Colonic mucosa (tissue), 4 donors: ENCODE measurements around the gene RGS19. TPM values are rescaled to one million over a fixed set of nuclear protein-coding genes. Genes with fewer than 3 reads are reported as not detected.

Source experiments
- DNase-seq: peaks from one replicate; pipeline ENCODE4 v3.0.0-alpha.2; 2020
- H3K27ac ChIP-seq: fragments of 200-600 bp; one replicate; pipeline ENCODE4 v1.8.0; 2021
- H3K27me3 ChIP-seq: fragments of 200-600 bp; one replicate; pipeline ENCODE4 v1.8.0; 2021
- H3K36me3 ChIP-seq: fragments of 200-600 bp; one replicate; pipeline ENCODE4 v1.8.0; 2021
- H3K4me1 ChIP-seq: fragments of 200-600 bp; one replicate; pipeline ENCODE4 v1.8.0; 2021; ENCODE audit warnings: mild to moderate bottlenecking
- H3K4me3 ChIP-seq: fragments of 200-600 bp; one replicate; pipeline ENCODE4 v1.8.0; 2021
- H3K9ac ChIP-seq, 2 donors: one replicate each; pipeline ENCODE4 v1.7.0; 2013; ENCODE audit warnings: control low read depth in 2 of 2, low read depth in 2 of 2, low read length in 2 of 2
- H3K9me3 ChIP-seq: fragments of 200-600 bp; one replicate; pipeline ENCODE4 v1.8.0; 2021
- intact Hi-C: fragments of 100-400 bp; cut with DNase I; formaldehyde crosslinking; loops from one replicate; pipeline ENCODE4 v1.14.1; 2022
- total RNA-seq, 2 donors: library from RNA; stranded (reverse); fragmentation: NEBNext Ultra II Directional in 1 of 2; extraction: Animal tissue kit (Norgen Biotek cat#: 25700) in 1 of 2; gene quantifications; one replicate each; pipeline ENCODE4 v1.2.1, GENCODE V29; 2021
- TF ChIP-seq, protein P1 (sequence below): fragments of 200-600 bp; IDR thresholded peaks from one replicate; pipeline ENCODE4 v1.8.0; 2022; ENCODE audit warnings: antibody characterized with exemption, mild to moderate bottlenecking
- donor health status: healthy.
- donor health status: DM: no; HTN: no; CAD: no.
- donor health status: DM: no; HTN: no; CAD: no.

Gene RGS19
- total RNA-seq, 2 donors from 2014 or later, result 3.4 to 4.5 TPM

DNA sequence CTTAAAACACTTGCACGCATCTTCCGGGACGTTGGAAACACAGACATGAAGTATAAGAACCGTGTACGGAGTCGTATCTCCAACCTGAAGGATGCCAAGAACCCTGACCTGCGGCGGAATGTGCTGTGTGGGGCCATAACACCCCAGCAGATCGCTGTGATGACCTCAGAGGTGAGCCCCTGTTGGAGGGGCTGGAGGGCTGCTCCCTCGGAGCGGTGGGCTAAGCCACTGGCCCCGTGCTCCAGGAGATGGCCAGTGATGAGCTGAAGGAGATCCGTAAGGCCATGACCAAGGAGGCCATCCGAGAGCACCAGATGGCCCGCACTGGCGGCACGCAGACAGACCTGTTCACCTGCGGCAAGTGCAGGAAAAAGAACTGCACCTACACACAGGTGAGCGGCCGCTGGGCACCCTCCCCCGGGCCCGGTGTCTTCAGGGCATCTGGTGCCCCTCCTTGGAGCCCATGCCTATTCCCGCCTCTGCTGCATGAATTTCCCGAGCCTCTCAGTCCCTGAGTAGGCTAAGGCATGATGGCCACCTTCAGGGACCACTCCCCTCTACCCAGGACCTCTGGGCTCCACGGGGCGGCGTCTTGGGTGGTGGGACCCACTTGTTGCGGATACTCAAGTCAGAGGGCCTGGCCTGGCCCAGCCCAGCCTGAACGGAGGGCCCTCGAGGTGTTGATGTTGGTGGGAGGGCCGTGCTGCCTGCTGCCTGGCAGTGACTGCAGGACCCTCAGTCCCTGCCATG is 8.9 kb downstream of the RGS19 start:
- Histone ChIP-seq H3K4me3 (no peak overlapping the region), H3K27ac (no peak overlapping the region), H3K9me3 (no peaks in the 10 kb centered on the region), H3K36me3 (no peaks in the 10 kb centered on the region), H3K27me3 (no peaks in the 10 kb centered on the region), H3K9ac (no peak overlapping the region), H3K4me1 (no peaks in the 10 kb centered on the region)
- DNase-seq, result no peak
- TF ChIP-seq, protein P1, sequence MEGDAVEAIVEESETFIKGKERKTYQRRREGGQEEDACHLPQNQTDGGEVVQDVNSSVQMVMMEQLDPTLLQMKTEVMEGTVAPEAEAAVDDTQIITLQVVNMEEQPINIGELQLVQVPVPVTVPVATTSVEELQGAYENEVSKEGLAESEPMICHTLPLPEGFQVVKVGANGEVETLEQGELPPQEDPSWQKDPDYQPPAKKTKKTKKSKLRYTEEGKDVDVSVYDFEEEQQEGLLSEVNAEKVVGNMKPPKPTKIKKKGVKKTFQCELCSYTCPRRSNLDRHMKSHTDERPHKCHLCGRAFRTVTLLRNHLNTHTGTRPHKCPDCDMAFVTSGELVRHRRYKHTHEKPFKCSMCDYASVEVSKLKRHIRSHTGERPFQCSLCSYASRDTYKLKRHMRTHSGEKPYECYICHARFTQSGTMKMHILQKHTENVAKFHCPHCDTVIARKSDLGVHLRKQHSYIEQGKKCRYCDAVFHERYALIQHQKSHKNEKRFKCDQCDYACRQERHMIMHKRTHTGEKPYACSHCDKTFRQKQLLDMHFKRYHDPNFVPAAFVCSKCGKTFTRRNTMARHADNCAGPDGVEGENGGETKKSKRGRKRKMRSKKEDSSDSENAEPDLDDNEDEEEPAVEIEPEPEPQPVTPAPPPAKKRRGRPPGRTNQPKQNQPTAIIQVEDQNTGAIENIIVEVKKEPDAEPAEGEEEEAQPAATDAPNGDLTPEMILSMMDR, result no peak
- intact Hi-C loops, result no loop called here

DNA sequence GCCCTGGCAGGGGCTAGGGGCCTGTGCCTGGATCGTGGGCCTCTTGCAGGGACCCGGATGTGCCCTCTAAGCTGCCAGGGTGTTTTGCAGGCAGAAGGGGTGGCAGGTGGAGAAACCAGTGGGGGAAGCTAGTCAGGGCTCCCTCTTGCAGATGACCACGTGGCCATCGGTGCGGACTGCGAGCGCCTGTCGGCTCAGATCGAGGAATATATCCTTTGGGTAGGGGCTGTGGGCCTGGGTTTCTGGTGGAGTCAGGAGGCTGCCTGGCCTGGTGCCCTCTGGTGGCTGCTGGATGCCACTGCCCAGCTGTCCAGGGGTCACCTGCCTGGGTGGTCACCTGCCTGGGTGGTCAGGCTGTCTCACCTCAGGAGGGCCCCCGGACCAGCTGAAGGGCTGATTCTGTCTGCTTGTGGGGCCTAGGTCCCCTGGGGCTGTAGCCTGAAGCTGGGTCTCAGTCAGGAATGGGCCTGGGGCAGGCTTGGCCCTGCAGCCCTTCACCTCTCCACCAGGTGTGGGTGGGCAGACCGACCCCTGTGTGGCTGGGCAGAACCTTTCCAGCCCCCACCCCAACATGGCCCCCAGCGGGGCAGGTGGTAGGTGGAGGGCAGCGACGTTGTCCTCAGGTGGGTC is 9.6 kb downstream of the RGS19 start:
- Histone ChIP-seq H3K4me1 (no peaks in the 10 kb centered on the region), H3K27ac (no peak overlapping the region), H3K36me3 (no peaks in the 10 kb centered on the region), H3K9ac (no peak overlapping the region), H3K9me3 (no peaks in the 10 kb centered on the region), H3K27me3 (no peaks in the 10 kb centered on the region), H3K4me3 (no peak overlapping the region)
- no peak for DNase-seq
- TF ChIP-seq, protein P1, result peak; percentile 66
- intact Hi-C loops, result no loop called here

DNA sequence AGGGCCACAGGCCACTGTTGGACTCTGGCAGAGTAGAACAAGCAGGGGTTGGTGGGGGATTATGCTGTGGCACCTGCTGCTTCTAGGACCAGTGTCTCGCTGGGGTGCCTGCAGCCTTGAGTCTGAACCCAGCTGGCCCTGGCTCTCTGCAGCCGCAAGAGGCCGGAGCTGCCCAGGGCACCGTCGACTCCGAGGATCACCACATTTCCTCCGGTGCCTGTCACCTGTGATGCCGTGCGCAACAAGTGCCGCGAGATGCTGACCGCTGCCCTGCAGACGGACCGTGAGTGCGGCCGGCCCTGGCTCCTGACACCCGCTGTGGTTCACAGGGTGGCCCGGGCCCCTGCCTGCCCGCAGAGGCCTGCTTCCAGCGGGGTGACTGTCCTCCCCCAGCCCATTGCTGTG is 10.1 kb downstream of the RGS19 start:
- Histone ChIP-seq H3K4me3 (no peak overlapping the region), H3K9ac (no peak overlapping the region), H3K27me3 (no peaks in the 10 kb centered on the region), H3K36me3 (no peaks in the 10 kb centered on the region), H3K27ac (no peak overlapping the region), H3K9me3 (no peaks in the 10 kb centered on the region), H3K4me1 (no peaks in the 10 kb centered on the region)
- TF ChIP-seq, protein P1, result no peak
- no peak for DNase-seq
- intact Hi-C loops, result no loop called here

DNA sequence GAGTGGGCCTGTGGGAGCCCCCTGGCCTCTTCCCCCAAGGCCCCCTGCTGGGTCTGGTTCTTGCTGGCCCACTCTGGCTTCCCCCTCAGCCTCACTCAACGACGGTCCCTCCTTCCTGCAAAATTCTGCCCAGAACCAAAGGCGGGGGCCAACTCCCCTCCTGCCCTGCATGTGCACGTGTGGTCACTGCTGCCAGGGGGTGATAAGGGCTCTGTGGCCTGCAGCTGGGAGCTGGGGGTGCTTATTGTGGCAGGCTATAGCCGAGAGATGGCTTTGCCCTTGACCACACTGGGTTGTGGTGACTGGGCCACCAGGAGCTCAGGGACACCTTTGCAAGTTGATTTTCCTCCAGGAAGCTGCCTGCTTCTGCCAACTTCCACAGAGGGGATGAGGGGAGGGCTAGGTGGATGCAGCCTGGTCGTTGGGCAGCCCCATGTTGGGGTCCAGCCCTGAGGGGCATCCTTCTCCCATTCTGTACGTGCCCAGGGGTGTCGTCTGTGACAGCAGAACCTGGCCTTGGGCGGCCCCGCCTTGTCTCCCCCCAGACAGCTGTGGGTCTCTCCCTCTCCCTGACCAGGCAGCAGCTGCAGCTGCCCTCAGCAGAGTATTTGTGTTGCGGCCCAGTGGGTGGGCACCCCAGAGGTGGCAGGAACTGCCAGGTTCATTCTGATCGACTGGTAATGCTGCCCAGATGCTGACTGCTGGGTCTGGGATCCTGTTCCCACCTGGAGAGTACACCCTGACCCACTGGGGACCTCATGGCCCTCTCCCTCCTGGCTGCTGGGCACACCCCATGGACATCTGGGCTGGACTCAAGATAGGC is 10.7 kb downstream of the RGS19 start:
- Histone ChIP-seq H3K4me1 (no peaks in the 10 kb centered on the region), H3K9me3 (no peaks in the 10 kb centered on the region), H3K27ac (no peak overlapping the region), H3K27me3 (no peaks in the 10 kb centered on the region), H3K4me3 (no peak overlapping the region), H3K36me3 (no peaks in the 10 kb centered on the region), H3K9ac (no peak overlapping the region)
- intact Hi-C loops, result no loop called here
- TF ChIP-seq, protein P1, result no peak
- DNase-seq, result no peak

DNA sequence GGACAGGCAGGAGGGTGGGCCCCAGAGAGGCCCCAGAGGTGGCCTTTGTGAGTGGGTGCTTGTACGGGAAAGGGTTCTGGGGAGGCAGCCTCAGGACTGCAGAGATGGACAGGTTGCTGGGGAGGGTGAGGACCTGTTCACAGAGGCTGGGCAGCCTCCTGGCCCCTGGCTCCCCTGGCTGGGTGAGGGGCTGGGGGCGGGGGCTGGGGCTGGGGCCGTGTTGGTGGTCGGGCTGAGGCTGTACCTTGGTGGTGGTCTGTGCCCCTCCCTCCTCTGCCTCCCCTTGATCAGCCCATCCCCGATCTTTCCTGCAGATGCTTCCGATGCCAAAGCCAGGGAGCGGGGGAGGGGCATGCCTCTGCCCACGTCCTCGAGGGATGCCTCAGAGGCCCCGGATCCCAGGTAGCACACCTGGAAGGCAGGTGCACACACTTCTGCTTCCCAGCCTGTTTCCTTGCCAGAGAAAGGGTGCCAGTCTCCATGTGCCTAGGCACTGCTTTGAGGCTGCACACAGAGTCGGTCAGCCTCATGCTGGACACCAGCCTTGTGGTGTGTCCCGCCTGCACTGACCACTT is 11.5 kb downstream of the RGS19 start:
- Histone ChIP-seq H3K4me3 (no peak overlapping the region), H3K27ac (no peak overlapping the region), H3K36me3 (no peaks in the 10 kb centered on the region), H3K27me3 (no peaks in the 10 kb centered on the region), H3K9ac (no peak overlapping the region), H3K4me1 (no peaks in the 10 kb centered on the region), H3K9me3 (no peaks in the 10 kb centered on the region)
- intact Hi-C loops, result no loop called here
- TF ChIP-seq, protein P1, result no peak
- no peak for DNase-seq
